ENCODE measurements around the gene SCFD2.

DNA sequence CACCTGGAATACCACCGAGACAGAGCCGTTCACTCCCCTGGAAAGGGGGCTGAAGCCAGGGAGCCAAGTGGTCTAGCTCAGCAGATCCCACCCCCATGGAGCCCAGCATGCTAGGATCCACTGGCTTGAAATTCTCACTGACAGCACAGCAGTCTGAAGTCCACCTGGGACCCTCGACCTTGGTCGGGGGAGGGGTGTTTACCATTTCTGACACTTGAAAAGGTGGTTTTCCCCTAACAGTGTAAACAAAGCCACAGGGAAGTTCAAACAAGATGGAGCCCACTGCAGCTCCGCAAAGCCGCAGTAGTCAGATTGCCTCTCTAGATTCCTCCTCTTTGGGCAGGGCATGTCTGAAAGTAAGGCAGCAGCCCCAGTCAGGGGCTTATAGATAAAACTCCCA, 260.5 kb downstream of the SCFD2 start:
- TF ChIP-seq, protein P1, sequence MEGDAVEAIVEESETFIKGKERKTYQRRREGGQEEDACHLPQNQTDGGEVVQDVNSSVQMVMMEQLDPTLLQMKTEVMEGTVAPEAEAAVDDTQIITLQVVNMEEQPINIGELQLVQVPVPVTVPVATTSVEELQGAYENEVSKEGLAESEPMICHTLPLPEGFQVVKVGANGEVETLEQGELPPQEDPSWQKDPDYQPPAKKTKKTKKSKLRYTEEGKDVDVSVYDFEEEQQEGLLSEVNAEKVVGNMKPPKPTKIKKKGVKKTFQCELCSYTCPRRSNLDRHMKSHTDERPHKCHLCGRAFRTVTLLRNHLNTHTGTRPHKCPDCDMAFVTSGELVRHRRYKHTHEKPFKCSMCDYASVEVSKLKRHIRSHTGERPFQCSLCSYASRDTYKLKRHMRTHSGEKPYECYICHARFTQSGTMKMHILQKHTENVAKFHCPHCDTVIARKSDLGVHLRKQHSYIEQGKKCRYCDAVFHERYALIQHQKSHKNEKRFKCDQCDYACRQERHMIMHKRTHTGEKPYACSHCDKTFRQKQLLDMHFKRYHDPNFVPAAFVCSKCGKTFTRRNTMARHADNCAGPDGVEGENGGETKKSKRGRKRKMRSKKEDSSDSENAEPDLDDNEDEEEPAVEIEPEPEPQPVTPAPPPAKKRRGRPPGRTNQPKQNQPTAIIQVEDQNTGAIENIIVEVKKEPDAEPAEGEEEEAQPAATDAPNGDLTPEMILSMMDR (IDR thresholded peaks at IDR 0.05 in 4 of 5, conservative IDR thresholded peaks at IDR 0.05 in 1 of 5): no peak
- no peak for TF ChIP-seq POLR2A (IDR thresholded peaks at IDR 0.05)
